Cardiac muscle cell (in vitro differentiated cells and primary cell): ENCODE measurements around the gene CAPN6. TPM values are rescaled to one million over a fixed set of nuclear protein-coding genes. Genes with fewer than 3 reads are reported as not detected.

ENCODE experiments used
- DNase-seq, 2 donors: peaks; one replicate each; pipeline versions ENCODE4 v3.0.0 to v3.0.0-alpha.2; 2010 to 2017; ENCODE audit warnings: low read depth in 1 of 2, low spot score in 1 of 2
- H3K27ac ChIP-seq: fragments of 200-600 bp; sonication (generic); 2 replicates; pipeline ENCODE4 v1.5.1; 2016
- H3K27me3 ChIP-seq: fragments of 200-600 bp; sonication (generic); 2 replicates; pipeline ENCODE4 v1.6.0; 2016; ENCODE audit warnings: control low read depth
- H3K36me3 ChIP-seq: fragments of 200-600 bp; sonication (generic); 2 replicates; pipeline ENCODE4 v1.5.1; 2016; ENCODE audit warnings: control low read depth
- H3K4me1 ChIP-seq: fragments of 200-600 bp; sonication (generic); 2 replicates; pipeline ENCODE4 v1.8.1; 2017; ENCODE audit warnings: low read depth, mild to moderate bottlenecking, mixed run types
- H3K4me3 ChIP-seq: fragments of 200-600 bp; sonication (generic); 2 replicates; pipeline ENCODE4 v1.5.1; 2016; ENCODE audit warnings: mild to moderate bottlenecking
- H3K9me3 ChIP-seq: fragments of 200-600 bp; sonication (generic); 2 replicates; pipeline ENCODE4 v1.5.1; 2017; ENCODE audit warnings: low read depth, mild to moderate bottlenecking, control low read depth
- polyA plus RNA-seq: library from polyadenylated mRNA; unstranded; fragments of >200 nt; fragmentation: Nextera tagmentation; extraction: Ambion mirVana; gene quantifications from 2 replicates; pipeline ENCODE4 v1.2.1, GENCODE V29; 2016
- total RNA-seq: library from RNA; depleted of rRNA; stranded (reverse); fragments of >200 nt; gene quantifications from 2 replicates; pipeline ENCODE4 v1.2.3, GENCODE V29; 2016
- TF ChIP-seq, protein P1 (sequence below): IDR thresholded peaks from 2 replicates; pipeline ENCODE4 v1.5.1; 2012; ENCODE audit warnings: low read depth, mild to moderate bottlenecking, low read length

Gene CAPN6
- total and polyA plus RNA-seq, 2 experiments from 2014 or later = 0.04 to 0.66 TPM

DNA sequence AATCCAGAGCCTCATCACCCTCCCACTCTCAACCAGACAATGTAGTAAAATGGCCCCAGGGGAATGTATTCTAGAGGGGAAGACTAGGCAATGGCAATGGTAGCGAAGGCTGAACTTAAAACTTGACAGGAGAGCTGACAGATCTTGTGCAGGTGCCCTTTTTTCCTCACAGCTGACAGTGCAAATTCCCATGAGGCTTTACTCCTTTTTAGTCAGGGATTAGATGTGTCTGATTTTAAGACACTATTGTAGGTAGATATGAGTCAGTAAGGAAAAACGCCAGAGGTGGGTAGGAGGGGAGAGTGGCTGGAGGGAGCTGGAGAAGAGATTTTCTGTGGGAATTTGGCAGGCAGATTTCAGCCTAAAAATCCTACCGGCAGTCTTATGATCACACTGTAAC is 10.7 kb downstream of the CAPN6 start:
- Histone ChIP-seq H3K4me3 (no peak overlapping the region), H3K9me3 (no peaks in the 10 kb centered on the region), H3K27ac (no peak overlapping the region), H3K36me3 (no peaks in the 10 kb centered on the region), H3K4me1 (no peaks in the 10 kb centered on the region), H3K27me3 (no peaks in the 10 kb centered on the region)
- TF ChIP-seq, protein P1, sequence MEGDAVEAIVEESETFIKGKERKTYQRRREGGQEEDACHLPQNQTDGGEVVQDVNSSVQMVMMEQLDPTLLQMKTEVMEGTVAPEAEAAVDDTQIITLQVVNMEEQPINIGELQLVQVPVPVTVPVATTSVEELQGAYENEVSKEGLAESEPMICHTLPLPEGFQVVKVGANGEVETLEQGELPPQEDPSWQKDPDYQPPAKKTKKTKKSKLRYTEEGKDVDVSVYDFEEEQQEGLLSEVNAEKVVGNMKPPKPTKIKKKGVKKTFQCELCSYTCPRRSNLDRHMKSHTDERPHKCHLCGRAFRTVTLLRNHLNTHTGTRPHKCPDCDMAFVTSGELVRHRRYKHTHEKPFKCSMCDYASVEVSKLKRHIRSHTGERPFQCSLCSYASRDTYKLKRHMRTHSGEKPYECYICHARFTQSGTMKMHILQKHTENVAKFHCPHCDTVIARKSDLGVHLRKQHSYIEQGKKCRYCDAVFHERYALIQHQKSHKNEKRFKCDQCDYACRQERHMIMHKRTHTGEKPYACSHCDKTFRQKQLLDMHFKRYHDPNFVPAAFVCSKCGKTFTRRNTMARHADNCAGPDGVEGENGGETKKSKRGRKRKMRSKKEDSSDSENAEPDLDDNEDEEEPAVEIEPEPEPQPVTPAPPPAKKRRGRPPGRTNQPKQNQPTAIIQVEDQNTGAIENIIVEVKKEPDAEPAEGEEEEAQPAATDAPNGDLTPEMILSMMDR = no peak
- DNase-seq = no peak

DNA sequence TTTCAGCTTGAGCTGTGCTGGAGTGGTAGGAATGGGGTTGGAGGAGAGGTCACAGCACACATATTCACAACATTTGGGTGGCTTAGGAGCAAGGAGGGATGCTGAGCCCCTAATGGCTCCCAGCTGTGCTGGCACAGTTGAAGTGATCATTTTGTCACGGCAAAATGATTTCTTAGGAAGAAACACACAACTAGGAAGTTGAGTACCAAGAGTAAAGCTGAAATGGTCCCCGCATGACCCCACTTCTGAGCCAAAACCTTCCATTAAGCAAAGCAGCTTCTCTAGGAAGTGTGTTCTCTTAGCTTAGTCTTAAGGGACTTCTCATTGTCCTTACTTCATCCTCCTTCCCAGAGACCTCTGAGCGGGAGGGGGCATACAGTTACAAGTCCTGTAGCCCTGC is 12.6 kb downstream of the CAPN6 start:
- Histone ChIP-seq H3K27ac (no peak overlapping the region), H3K9me3 (no peaks in the 10 kb centered on the region), H3K4me1 (no peaks in the 10 kb centered on the region), H3K27me3 (no peaks in the 10 kb centered on the region), H3K36me3 (no peaks in the 10 kb centered on the region), H3K4me3 (no peak overlapping the region)
- no peak for DNase-seq
- TF ChIP-seq, protein P1 = no peak

DNA sequence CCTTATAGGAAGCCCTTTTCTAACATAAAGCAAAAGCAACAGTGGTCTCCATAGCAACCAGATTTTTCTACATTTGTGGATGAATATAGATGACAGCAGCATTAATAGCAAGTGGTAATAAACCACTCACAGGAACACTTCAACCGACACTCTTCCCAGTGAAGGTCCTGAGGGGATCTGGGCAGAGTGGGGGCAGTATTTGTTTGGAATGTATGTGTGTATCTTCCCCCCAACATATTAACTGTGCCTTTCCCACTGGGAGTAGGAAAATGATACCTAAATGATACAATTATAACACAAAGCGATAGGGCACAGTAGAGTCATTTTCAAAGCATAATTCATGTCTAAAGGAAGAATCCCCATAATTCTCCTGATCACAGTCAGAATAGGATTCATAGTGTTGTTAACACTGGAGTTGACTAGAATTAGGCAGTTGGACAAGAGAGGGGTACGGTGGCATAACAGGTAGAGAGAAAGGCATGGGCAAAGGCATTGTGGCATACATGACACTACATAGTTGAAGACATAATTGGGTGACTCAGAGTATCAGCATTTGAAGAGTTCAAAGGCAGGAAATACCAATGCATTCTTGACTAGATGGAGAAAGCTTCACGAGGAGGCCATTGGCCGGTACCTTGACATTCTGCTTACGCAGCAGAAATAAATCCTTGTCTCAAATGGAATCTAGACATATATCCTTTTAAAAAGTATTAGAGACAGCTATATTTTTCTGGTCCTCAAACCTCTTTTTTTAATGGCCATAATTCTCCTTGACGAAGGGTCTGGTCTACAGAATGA is 15.2 kb downstream of the CAPN6 start:
- DNase-seq = no peak
- H3K36me3 ChIP-seq = no peaks in the 10 kb centered on the region
- no peaks in the 10 kb centered on the region for H3K9me3 ChIP-seq
- H3K27me3 ChIP-seq = no peaks in the 10 kb centered on the region
- TF ChIP-seq, protein P1 = no peak
- H3K4me3 ChIP-seq = no peak overlapping the region
- no peak overlapping the region for H3K27ac ChIP-seq
- H3K4me1 ChIP-seq = no peaks in the 10 kb centered on the region

DNA sequence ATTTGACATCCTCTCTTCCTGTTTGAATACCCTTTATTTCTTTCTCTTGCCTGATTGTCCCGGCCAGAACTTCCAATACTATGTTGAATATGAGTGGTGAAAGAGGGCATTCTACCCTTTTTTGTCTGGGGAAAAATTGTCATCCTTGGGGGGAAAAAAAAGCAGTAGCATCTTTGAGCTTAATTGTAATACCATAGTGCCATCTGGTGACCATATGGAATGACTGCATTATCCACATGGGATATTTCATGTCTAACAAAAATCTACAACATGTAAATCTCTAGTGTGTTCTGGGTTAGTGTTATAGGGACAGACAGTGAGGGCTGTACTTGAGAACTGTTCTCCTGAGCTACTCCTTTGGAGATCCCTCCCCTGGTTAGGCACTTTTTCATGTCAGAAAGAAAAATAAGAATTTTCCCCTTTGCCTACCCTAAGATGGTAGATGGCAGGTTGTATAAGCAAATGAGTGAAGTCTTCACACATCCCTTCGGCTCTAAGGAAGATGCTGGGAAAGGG is 26.0 kb downstream of the CAPN6 start:
- Histone ChIP-seq H3K27me3 (no peaks in the 10 kb centered on the region), H3K4me1 (no peaks in the 10 kb centered on the region), H3K4me3 (no peak overlapping the region), H3K27ac (no peak overlapping the region), H3K9me3 (no peaks in the 10 kb centered on the region), H3K36me3 (no peaks in the 10 kb centered on the region)
- TF ChIP-seq, protein P1 = peak; percentile 30
- peak; percentile 6 to 40 for DNase-seq

DNA sequence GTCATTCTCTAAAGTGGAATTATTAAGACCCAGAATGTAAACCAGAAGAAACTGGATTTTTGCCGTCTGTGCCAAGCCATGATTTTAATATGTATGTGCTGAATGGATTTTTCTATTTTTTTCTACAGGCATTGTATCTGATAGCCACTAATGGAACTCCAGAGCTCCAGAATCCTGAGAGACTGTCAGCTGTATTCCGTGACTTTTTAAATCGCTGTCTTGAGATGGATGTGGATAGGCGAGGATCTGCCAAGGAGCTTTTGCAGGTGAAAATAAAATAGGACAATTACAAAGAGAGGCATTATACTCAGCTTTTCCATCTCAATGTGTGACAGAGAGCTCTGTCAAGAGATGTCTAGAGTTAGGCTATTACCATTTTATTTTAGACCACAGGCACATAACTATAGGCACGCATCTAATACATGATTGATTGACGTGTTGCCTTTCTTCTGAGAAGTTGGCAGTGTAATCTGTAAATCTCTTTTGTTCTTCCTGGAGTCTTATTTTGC is 53.9 kb downstream of the CAPN6 start:
- Histone ChIP-seq H3K4me3 (no peak overlapping the region), H3K27ac (no peak overlapping the region), H3K9me3 (no peaks in the 10 kb centered on the region), H3K4me1 (no peaks in the 10 kb centered on the region), H3K27me3 (no peaks in the 10 kb centered on the region), H3K36me3 (no peaks in the 10 kb centered on the region)
- TF ChIP-seq, protein P1 = no peak
- DNase-seq = no peak
